A673 (cell line): ENCODE measurements around the gene FAM180A.

ENCODE experiments used
- CTCF ChIP-seq: fragments of 300-800, 200-600 bp; sonication (generic); conservative IDR thresholded peaks from 2 replicates; pipeline ENCODE4 v1.5.1; 2017; ENCODE audit warnings: low read depth, mild to moderate bottlenecking, antibody characterized with exemption, low read length, moderate library complexity, mixed read lengths
- EZH2 ChIP-seq: fragments of 200-600 bp; sonication (generic); IDR thresholded peaks from 2 replicates; pipeline ENCODE4 v1.6.1; 2017; ENCODE audit warnings: borderline replicate concordance, low read depth, mild to moderate bottlenecking, mixed read lengths, antibody characterized with exemption, low read length; ENCODE audit not compliant: poor library complexity, severe bottlenecking

DNA sequence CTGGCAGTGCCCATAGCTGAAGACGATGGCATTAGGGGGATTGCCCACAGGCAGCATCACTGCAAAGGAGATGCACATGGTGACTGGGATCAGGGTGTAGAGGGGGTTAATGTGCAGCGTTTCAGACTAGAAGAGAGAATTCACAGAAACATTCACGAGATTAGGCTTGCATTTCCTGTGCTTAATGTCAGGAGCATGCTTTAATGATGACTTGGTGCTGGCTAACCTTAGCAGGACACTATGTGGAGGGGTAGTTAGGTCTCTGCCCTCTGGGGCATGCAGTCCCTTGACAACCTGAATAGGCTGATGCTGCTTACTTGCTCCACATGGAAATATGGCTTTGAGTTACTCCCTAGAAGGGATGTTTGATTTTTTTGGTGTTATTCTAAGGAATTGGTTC, 64.5 kb downstream of the FAM180A start:
- TF ChIP-seq CTCF (no peak), EZH2 (no peak)
